Right forelimb (tissue), 1 donor: ENCODE measurements around the gene FITM1.
A peak's percentile ranks its signal among the peaks of the same experiment; 100 is the strongest.

Source experiments
- DNase-seq: peaks from one replicate; pipeline ENCODE4 v3.0.0-alpha.2; 2018

The FITM1 gene

GRCh38 chr14:24167469-24168114, 37.1 kb downstream of the FITM1 start:
- DNase-seq, result no peak

GRCh38 chr14:24171422-24172260, 41.2 kb downstream of the FITM1 start, which contains the start of gene REC8:
TSS of gene REC8 (plus strand) at chr14:24172080. CDS start at chr14:24172553, 473 bp downstream.
- DNase-seq, result peak; percentile 90

- DNase-seq, result no peak
Observed at GRCh38 chr14:24172261-24172860, 41.9 kb downstream of the FITM1 start.

GRCh38 chr14:24172871-24173281, 42.4 kb downstream of the FITM1 start:
- no peak for DNase-seq

- DNase-seq, result no peak
Observed at GRCh38 chr14:24176599-24176998, 46.1 kb downstream of the FITM1 start.

- no peak for DNase-seq
Observed at GRCh38 chr14:24177041-24177825, 46.8 kb downstream of the FITM1 start.

GRCh38 chr14:24177891-24178290, 47.4 kb downstream of the FITM1 start:
- DNase-seq, result no peak

GRCh38 chr14:24178399-24179178, 48.1 kb downstream of the FITM1 start:
- DNase-seq, result no peak

- DNase-seq, result no peak
Observed at GRCh38 chr14:24179294-24179960, 49.0 kb downstream of the FITM1 start.

- no peak for DNase-seq
Observed at GRCh38 chr14:24179961-24180796, 49.7 kb downstream of the FITM1 start.

- DNase-seq, result no peak
Observed at GRCh38 chr14:24181371-24182077, 51.1 kb downstream of the FITM1 start.
